Right lobe of liver (tissue), 4 donors: ENCODE measurements around the gene FBXL17.

Source experiments
- POLR2A ChIP-seq: fragments of 450-650 bp; IDR thresholded peaks from one replicate; pipeline ENCODE4 v1.6.1; 2017; ENCODE audit warnings: antibody characterized with exemption, mild to moderate bottlenecking
- TF ChIP-seq, protein P1 (sequence below), 4 donors: fragments of 200-600 bp in 3 of 4; fragments of 450-650 bp in 1 of 4; IDR thresholded peaks; one replicate each; pipeline versions ENCODE4 v1.5.1 to v1.8.0; 2016 to 2022; ENCODE audit warnings: antibody characterized with exemption in 4 of 4, mild to moderate bottlenecking in 2 of 4
- donor health status: DM: no; HTN: no; CAD: no.
- donor health status: DM: no; HTN: no; CAD: no.
- donor health status: DM: no; HTN: yes; CAD: no.

DNA sequence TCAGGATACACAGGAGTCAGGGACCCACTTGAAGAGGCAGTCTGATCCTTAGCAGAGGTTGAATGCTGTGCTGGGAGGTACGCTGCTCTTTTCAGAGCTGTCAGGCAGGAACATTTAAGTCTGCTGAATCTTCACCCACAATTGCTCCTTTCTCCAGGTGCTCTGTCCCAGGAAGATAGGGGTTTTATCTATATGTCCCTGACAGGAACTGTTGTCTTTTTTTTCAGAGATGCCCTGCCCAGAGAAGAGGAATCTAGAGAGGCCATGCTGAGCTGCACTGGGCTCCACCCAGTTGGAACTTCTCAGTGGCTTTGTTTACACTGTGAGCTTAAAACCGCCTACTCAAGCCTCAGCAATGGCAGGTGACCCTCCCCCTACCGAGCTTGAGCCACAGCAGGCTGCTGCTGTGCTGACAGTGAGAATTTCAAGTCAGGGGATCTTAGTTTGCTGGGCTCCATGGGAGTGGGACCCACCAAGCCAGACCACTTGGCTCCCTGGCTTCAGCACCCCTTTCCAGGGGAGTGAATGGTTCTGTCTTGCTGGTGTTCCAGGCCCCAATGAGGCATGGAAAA lies 169.0 kb downstream of the FBXL17 start:
- TF ChIP-seq, protein P1, sequence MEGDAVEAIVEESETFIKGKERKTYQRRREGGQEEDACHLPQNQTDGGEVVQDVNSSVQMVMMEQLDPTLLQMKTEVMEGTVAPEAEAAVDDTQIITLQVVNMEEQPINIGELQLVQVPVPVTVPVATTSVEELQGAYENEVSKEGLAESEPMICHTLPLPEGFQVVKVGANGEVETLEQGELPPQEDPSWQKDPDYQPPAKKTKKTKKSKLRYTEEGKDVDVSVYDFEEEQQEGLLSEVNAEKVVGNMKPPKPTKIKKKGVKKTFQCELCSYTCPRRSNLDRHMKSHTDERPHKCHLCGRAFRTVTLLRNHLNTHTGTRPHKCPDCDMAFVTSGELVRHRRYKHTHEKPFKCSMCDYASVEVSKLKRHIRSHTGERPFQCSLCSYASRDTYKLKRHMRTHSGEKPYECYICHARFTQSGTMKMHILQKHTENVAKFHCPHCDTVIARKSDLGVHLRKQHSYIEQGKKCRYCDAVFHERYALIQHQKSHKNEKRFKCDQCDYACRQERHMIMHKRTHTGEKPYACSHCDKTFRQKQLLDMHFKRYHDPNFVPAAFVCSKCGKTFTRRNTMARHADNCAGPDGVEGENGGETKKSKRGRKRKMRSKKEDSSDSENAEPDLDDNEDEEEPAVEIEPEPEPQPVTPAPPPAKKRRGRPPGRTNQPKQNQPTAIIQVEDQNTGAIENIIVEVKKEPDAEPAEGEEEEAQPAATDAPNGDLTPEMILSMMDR (IDR thresholded peaks at IDR 0.05): no peak
- TF ChIP-seq POLR2A: no peak
